HUDEP-2 (cell line): ENCODE results near the gene NLGN4X.
A peak's percentile ranks its signal among the peaks of the same experiment; 100 is the strongest.

ENCODE experiments used
- DNase-seq, 76 experiments: peaks; one replicate each; lab custom pipeline; 2025; ENCODE audit not compliant: unreplicated experiment in 76 of 76; lab: John Stamatoyannopoulos, UW

Gene NLGN4X

DNA sequence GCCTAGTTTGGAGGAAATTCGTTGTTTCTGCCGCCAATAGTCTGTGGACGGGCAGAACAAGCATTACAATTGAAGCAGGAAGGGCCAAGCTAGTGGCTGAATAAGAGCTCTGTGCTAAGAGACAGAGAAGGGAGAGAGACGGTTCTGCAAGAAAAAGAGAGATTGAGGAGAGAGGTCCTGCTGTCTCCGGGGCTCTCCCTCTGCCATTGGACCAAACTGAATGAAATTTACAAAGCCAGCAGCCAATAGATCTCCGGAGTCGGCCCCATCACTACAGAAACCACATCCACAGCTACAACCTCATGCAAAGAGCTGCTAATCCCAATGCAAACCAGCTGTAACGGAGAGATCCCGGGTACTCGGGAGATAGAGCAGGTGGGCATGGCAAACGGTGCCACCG, at the start of gene NLGN4X:
TSS of gene NLGN4X (minus strand) at position 148 of the 400 bp plus-strand sequence. CDS start 77,401 bp downstream, outside the sequence.
- DNase-seq: no peak

DNA sequence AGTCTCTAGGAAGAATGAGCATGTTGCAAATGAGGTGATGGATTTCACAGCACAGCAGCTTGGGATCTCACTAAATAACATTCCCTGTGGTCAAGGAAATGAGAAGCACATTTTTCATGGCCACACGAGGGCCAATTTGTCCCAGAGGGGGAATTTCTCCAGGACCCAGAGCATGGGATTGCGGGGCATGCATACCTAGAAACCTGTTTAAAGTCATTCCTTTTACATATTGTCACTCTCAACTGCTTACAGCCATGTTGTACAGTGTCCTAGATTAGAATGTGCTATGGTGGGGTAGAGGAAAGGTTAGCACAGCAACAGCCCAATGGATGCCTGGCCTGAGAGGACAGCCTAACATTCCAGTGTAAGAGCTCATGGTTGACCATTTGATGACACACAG, 37.4 kb upstream of the NLGN4X start:
- no peak for DNase-seq

- DNase-seq: no peak
Measured at GRCh38 chrX:6262959-6263358, 34.3 kb upstream of the NLGN4X start.

DNA sequence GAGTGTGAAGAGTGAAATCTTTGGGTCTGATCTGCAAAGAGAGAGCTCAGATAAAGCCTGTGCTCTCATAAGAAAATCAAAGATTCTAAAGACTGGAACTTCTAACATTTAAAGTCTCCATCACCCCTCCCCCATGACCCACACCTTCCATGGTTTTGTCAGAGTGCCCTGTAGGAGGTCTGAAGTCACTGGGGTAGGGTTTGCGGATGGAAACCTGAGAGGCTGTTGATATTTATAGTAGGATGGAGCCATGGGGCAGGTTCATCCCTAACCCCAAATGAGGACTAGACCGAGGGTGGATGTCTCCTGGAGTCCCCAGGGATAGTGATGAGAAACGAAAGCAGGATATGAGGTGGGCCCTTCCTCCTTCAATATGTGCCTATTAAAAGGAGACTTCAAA, 28.4 kb upstream of the NLGN4X start:
- no peak for DNase-seq

GRCh38 chrX:6244666-6245065, 16.0 kb upstream of the NLGN4X start:
- DNase-seq: no peak

- no peak for DNase-seq
Measured at GRCh38 chrX:6238576-6238975, 9.9 kb upstream of the NLGN4X start.

- DNase-seq: no peak
Measured at GRCh38 chrX:6227935-6228334, 732 bp downstream of the NLGN4X start.

- no peak for DNase-seq
Measured at GRCh38 chrX:6227453-6227835, 1.2 kb downstream of the NLGN4X start.

DNA sequence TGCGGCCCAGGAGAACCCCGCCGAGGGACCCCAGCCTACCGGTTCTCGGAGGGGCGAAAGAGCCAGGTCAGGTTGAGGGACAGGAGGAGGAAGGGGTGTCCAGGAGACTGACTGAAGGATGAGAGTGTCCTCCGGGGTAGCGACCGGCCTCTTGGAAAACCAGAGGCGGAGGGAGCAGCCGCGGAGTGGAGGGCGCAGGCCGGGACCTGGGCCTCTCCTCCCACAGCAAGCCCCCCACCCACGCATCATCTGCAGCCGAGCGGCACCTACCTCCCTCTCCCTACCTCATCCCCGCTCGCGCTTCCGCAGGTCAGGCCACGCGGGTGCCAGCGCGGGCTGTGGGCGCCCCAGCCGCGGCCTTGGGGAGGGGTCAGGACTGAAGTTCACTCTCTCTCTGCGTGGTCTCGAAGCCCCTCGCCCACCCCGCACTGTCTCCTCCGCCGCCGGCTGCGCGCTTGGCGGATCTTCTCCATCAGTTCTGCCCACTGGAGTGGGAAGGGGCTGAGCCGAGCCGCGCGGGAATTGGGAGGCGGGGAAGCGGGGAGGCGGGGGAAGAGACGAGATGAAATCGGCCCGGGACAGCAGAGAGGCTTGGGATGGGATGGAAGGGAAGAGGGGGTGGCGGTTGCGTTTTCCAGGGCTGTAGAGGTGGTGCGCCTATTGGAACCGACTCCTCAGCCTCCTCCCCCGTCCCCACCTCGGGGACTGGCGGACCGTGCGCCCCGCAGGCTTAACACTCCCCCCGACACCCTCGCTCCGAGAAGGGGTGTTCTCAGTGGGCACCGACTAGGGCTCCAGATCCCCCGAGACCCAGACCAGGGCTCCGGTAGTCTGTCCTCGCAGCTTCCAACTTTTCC, 1.8 kb downstream of the NLGN4X start:
- DNase-seq: no peak

DNA sequence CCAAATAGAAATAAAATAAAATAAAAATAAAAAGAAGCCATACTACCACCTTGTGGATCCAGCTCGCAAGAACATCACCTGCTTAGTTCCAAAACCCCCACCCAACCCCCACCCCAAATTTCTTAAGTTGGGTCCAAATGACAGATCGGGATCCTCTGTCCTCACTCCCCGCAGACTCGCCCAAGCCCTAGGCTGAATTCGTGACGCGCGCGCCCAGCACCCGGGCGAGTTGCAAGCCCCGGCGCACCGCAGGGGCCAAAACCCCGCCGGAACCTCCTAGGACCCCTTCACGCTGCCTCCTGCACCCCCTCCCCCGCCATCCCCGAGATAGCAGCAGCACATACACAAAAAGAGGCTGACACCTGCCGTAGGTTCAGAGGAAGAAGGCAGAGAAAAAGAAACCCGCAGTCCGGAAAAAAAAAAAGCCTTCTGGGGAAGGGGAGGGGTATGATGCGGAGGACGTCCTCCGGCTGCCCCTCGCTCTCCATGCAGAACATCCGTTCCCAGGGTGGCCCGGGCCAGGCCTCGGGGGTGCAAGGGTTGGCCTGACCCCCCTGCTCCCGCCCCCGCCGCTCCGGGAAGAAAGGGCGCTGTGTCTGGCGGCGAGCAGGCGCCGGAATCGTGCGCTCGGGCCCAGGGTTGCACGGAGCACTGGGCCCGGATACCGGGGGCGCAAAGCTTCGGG, 2.6 kb downstream of the NLGN4X start:
- peak in 1 of 76 experiments; percentile 0 for DNase-seq

GRCh38 chrX:6225288-6225910, 3.3 kb downstream of the NLGN4X start:
- no peak for DNase-seq

GRCh38 chrX:6223516-6223915, 5.2 kb downstream of the NLGN4X start:
- no peak for DNase-seq

- DNase-seq: no peak
Measured at GRCh38 chrX:6210230-6210629, 18.4 kb downstream of the NLGN4X start.

GRCh38 chrX:6203462-6204215, 25.0 kb downstream of the NLGN4X start:
- DNase-seq: no peak

GRCh38 chrX:6199486-6199885, 29.2 kb downstream of the NLGN4X start:
- DNase-seq: no peak

GRCh38 chrX:6187256-6187655, 41.4 kb downstream of the NLGN4X start:
- no peak for DNase-seq

DNA sequence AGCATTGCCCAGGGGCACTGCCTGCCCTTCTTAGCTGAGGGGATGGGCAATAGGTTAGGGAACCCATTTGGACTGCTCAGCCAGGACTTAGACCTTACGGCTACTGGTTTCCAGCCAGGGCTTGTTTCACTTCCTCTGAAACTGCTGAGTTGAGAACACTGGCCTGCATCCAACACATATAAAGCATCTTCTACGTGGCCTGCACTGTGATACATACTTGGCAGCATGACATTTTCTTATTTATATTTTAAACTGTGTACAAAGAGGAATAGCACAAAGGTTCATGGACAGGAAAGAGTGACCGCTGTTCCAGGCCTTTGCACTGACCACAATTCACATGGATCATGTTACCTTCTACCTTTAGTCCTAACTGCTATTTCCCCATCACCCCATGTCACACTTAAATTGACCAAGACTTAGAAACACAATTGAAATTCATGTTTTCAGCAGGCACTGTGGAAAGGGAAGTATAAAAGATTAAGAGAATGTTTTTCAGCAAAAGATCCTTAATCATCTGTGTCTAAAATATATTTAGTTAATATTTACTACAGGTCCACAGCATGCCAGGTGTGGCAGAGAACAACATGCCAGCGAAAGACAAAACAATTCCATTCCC, 43.7 kb downstream of the NLGN4X start:
- DNase-seq: no peak

GRCh38 chrX:6175914-6176313, 52.8 kb downstream of the NLGN4X start:
- DNase-seq: no peak

DNA sequence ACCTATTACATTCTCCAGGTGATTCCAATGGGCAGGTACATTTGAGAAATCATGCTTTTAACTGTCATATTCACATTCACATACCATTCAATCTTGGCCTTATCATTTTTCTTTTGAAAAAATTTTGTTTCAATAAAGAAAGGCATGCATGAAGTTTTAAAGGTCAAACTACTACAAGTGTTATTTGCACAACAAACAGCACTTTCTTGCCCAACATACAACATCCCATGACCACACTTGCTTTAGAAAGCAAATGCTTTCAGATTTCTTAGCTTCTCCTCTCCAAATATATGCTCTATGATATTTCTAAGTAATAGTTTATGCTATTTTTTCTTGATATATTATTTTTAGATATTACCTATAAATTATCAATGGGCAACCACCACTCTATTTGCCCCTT, 58.2 kb downstream of the NLGN4X start:
- DNase-seq: no peak

DNA sequence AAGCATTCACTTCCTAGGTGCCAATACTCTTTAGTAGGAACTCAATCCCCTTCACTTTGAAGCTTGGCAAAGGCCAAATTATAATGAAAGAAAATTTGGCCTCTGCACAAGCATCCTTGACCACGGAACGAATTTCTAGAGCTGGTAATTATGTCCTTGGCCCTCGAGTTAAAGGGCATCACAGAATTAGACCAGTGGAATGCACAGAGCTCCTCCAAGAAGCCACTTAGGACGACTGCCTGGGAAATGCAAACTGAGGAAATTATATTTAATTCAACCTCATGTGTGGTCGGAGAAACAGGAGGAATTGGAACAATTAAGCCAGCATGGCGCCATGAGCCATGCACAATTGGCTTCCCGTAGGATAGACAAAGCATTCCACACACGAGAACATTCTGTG, 59.3 kb downstream of the NLGN4X start:
- DNase-seq: no peak

- DNase-seq: no peak
Measured at GRCh38 chrX:6163721-6164120, 64.9 kb downstream of the NLGN4X start.
